GM18858 (cell line): ENCODE data around the gene CFAP300.

Source experiments
- ATAC-seq: cut with Tn5 transposase; IDR thresholded peaks from one replicate; pipeline ENCODE4 v1.9.1; 2021; ENCODE audit not compliant: unreplicated experiment

CFAP300 gene

DNA sequence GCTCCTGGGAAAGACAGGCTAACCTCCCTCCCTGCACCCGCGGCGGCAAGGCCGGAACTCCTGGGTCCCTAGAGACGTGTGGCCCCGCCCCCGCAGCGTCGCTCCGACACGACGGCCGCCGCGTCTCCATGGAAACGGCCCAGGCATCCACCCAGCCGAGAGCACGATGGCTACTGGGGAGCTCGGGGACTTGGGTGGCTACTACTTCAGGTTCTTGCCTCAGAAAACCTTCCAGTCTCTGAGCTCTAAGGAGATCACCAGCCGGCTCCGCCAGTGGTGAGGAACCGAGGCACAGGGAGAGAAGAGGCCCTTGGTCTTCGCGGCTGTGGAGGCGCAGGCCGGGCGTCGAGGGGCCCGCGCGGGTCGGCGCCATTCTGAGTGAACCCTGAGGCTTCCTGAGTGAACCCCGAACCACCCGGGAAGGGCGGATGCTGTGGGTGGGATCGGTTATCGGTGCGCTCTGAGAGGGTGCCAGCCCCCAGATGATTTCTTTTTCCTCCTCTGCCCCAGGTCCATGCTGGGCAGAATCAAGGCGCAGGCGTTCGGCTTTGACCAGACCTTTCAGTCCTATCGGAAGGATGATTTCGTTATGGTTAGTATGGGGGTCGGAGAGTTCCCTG, at the start of gene CFAP300:
TSS of gene CFAP300 (plus strand) at position 133 of the 620 bp plus-strand sequence. CDS start at position 167, 34 bp downstream.
- peak; percentile 59 for ATAC-seq

DNA sequence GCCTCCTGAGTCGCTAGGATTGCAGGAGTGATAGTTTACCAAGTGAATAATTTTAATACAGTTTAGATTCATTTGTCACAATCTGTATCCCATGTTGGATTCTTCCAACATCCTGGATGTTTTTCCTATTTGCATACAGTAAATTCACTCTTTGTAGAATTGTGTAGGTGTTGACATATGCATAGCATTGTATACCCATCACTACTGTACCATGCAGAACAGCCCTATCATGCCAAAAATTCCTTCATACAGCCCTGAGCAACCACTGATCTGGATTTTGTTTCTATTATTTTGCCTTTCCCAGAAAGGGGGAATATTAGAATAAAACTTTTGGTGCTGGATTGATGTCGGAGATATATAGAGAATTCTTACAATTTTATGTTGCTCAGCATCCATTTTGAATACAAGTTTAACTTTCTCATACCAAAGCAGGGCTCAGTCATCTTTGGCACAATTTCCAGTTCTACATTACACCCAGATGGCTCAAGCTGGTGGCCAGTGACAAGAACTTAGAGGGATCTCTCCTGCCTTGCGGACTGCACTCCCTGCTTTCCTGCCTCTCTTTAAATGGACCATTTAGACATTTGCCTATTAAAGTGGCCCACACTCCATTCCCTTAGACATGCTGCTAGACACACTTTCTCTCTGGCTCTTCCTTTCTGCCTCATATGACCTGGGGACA, 45.4 kb upstream of the CFAP300 start:
- no peak for ATAC-seq

DNA sequence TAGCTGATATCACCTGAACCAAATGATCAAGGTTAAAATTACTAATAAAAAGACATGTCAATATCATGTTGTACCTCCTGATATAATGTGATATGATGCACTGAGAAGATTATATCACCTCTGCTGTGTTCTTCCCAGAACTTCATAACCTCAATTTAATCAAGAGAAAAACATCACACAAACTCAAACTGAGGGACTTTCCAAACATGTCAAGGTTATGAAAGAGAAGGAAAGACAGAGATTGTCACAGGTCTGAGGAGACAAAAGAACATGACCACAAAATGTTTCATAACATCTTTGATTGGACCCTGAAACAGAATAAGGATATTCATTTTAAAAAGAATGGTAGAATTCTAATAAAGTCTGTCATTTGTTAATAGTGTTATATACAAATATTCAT, 43.0 kb upstream of the CFAP300 start:
- no peak for ATAC-seq

DNA sequence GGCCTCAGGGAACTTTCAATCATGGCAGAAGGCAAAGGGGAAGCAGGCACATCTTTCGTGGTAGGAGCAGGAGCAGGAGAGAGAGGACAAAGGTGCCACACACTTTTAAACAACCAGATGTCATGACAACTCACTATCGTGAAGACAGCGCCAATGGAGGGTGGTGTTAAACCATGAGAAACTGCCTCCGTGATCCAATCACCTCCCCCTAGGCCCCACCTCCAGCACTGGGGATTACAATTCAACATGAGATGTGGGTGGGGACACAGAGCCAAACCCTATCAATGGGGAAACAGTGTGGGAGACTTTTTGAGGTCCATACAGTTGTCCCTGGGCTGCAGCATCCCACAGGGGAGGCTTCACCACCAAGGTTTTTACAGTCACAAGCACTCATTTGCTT, 41.9 kb upstream of the CFAP300 start:
- ATAC-seq: no peak

DNA sequence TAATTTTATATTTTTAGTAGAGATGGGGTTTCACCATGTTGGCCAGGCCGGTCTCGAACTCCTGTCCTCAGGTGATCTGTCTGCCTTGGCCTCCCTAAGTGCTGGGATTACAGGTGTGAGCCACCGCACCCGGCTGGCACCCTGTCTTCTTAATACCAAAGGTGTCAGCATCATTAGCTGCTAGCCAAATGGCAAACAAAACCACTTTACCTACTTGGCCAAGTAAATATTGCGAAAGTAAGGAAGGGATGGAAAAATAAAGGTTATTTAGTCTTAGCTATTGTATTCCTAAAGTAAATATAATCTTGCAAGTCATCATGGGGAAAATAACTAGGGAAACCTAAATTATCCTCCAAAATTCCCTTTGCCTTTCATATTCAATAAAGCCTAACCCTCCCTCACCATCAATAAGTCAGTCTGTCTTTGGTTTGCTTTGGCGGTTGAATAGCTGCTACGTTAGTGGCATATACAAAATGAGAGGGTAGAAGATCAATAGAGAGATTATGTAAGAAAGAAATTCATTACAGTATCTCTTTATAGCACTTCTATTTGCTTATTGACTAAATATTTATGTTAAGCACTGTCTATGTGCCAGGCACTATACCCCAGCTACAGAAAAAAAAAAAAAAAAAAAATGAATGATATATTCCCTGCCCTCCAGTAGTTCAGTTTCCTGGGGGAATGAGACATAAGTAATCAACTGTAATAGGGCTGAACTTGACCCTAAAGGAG, 40.2 kb upstream of the CFAP300 start:
- no peak for ATAC-seq

DNA sequence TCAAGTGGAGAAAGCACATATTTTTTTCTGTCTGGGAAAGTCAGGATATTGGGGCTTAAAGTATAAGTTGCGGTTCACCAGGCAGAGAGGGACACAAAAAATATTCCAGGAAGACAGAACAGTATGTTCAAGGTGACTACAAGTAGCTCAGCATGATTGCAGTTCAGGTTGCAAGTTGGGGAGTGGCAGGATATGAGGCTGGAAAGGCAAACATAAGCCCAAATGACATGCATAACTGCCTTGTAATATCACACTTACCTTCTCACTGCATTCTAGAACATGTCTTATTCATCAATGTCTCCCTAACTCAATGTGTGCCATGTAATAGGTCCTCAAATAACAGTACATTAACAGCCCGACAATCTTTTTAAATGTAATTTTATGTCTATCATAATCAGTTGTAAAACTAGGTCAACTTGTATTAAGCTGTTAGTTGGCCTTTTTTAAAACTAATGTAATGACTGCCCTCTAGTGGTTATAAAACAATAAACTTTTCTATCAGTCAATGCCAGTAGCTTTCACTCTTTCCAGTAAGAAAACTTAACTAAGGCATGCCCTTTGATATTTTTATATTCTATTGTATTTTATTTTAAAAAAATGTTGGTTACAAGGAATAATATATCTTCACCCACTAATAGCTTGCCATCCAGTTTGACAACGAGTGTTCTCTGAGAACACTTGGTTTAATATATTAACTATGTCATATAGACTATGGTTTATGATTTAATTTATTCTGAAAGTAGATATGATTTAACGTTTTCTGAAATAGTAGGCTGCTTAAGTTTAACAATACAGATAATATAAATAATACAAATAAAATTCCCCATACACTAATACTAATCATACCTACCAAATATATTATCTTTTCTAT, 39.4 kb upstream of the CFAP300 start:
- ATAC-seq: no peak

DNA sequence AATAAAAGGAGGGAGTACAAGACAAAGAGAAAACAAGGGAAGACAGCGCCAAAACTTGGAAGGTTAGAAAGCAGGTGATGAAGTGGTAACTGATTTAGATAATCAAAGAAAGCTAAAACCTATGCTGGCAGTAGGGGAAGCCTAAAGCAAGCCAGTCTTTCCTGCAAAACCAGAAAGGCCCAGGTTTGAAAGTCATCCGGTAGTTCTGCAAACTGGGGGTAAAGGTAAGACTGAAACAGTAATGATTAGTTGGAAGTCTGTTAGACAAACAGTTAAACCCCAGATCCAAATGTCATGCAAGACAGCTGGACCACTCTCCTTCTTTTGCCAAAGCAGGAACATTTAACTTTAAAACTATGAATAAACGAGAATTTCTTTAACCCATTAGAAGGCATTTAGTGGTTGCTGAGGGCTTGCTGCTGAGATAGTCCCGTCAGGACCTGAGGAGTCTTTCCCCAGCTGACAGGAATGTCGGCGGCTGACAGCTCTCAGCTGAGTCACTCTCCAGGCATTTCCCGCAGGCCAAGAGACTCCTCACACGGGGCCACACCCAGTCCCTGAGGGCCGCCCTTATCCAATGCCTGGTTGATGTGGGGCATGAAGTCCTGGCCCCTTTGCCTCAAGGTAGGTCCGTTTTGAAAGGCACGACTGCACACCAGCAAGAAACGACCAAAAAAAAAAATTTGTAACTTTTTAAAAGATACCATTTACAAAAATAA, 36.3 kb upstream of the CFAP300 start:
- no peak for ATAC-seq

DNA sequence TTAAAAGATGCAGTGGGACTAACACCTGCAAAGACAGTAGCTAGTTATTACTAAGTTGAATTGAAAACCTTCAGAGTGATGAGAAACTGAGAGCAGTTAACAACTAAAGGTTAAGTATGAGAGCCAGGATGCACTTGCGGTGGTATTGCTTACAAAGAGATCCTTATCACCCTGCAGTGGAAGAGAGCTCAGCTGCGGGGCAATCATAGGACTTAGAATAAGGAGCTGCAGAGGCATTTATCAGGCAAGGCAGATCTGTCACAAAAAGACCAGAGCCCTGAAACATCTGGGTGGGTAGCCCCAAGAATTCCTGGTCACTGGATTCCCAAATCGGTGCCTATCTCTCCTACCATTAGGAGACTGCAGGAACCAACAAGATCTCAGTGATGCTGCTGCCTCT, 34.3 kb upstream of the CFAP300 start:
- no peak for ATAC-seq

DNA sequence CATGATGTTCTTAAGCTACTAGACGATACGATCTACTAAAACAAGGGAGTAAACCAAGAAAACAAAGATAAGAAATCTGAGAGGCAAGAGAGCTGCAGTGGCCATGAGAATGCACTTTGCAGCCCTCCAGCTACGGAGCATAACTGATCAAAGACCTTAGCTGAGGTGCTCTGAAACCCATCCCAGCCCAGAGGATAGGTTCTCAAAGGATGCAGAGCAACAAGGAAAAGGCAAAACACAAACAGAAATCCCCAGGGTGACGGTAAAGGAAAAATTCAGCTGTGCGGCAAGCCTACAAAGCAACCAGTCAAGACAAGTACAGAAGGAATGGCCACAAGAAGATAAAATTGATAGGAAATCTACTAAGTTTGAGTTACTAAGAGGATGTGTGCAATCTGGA, 32.5 kb upstream of the CFAP300 start:
- ATAC-seq: no peak

DNA sequence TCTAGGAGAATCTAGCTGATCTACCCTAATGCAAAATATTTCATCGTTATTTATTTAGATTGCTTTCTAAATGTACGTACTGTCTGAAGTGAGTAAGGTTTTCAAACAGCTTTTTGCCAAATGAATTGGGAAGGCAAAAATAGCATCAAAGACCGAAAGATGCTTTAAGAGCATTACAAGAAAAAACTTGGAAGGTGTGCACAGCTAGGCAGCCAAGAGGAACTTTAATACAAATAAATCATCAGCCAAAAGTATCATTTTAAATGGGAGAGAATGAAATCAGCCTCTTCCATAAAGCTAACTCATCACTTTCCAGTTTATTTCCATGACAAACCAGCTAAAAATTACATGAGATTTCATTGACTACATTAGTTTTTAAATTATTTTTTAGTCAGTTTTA, 30.2 kb upstream of the CFAP300 start:
- no peak for ATAC-seq

DNA sequence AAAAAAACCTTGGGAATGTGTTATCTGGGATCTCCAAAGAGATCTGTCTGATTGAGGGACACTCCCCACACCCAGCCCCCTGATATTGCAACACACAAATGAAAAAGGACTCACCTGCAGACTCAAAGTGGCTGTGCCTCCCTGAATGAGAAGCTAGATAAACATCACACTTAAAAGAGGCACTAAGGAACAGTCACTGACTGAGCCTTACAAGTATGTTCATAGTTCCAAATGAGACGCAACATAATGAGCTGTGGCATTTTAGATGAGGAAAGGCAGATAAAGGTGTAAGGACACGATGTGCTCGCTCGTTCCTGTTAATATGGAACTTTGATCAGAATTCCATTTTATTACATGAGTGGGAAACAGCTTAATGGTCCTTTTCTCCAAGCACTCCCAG, 21.0 kb upstream of the CFAP300 start:
- ATAC-seq: no peak

DNA sequence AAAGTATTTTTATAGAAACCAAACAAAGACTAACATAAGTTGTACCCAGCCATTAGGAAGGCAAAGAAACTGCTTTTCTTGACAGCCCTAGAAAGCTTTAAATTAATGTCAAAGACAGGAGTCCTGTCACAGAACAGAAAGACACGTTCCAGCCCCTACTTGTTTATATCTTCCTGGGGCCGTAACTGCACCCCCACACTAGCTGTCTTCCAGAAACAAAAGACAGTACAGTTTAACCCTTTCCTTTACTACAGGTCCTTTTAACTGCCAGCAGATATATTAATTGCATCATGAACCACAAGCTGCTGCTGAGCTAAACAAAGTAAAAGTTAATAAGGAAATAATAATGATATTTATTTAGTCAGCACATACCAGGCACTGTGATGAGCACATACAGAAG, 20.3 kb upstream of the CFAP300 start:
- ATAC-seq: no peak

DNA sequence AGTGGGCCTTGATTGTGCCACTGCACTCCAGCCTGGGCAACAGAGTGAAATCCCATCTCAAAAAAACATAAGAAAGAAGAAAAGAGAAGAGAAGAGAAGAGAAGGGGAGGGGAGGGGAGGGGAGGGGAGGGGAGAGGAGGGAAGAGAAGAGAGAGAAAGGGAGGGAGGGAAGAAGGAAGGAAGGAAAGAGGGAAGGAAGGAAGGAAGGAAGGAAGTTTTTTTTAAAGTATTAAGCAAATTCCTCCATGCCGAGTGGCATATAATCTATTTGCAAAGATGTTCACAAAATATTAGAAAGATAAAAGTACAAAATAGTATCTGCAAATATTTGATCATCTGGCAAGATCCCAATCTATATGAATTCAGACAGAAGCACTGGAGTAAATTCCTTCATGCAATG, 10.5 kb upstream of the CFAP300 start:
- no peak for ATAC-seq

DNA sequence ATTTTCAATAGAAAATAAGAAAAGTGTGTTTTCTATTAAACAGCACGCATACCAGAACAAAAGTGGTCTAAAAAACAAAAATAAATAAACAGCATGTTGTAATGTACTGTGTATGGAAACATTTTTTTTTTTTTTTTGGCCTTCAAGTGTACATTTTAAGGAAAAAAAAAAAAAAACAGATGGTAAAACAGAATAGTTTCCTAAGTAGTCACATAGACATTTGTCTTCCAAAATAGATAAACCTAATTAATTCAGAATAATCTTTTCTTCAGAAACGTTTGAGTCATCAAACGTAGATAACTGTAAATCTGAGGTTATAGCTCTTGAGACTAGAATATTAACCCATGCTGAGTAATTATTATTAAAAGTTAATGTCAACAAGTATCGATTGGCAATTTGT, 396 bp upstream of the CFAP300 start:
- peak; percentile 3 for ATAC-seq

DNA sequence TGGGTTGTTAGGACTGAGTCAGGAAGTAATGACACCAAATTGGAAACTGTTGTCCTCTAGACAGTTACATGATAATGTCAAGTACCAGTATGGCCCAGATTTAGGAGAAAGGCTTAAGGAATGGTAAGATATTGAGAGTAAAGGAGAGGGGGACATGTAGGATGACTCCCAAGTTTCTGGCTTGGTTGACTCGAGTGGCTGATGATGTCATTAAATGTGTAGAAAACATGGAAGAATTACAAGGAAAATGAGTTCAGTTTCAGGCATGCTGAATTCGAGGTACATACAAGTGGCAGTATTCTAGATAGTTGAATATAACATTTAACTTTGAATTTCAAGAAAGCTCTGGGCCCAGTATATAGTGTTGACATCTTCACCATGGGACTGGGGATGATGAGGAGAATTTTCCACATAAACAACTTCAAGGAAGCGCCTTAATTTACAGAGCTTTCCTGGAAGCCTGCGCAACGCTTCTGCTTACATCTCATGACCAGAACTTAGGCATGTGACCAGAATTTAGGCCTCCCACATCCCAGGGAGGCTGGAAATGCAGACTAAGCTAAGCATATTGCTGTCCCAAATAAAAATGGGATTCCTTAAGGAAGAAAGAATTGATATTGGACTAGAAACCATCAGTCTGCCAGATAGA, 3.8 kb downstream of the CFAP300 start:
- ATAC-seq: no peak

DNA sequence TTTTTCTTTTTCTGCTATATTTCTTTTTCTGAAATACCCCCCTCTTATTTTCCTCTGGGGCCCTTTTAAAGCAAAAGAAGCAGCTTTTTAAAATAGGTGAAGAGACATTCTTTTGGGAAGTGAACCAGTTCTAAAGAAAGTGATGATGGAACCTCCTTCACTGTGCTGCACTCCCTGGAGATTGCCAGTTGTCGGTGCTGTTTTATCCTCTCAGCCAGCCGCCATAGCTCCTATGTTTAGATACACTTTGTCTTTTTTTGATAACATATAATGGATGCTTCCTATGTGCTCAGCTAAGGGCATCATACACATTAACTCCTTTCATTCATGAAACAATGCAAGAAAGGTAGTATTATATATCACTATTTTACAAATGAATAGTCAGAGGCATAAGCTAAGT, 14.0 kb downstream of the CFAP300 start:
- ATAC-seq: no peak

DNA sequence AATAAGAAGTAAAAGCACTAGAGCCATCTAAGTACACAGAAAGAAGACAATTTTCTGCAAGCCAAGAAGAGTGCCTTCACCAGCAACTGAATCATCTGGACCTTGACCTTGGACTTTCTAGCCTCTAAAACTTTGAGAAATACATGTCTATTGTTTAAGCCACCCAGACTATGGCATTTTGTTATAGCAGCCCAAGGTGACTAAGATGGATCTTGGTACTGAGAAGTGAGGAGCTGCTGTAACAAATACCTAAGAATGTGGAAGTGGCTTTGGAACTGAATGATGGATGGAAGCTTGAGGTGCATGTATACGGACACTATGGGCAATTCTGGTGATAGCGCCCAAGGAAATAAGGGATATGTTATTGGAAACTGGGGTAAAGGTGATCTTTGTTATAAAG, 14.9 kb downstream of the CFAP300 start:
- no peak for ATAC-seq

DNA sequence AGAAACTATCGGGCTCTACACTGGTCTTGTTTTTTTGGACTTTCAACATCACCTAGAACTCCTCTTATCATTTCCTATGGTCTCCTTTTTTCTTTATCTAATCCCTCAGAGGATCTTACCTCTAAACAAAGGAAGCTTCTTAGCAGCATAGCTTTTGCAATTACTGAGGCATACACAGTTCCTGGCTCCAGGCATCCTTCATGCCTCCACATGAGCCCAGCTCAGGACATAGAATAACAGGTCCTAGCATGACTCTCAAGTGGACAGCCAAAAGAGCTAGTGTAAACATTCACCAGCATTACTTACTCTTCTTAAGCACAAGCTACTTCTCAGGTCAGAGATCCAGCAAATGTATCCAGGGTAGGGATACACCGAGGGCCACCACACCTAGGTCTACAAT, 17.1 kb downstream of the CFAP300 start:
- no peak for ATAC-seq

DNA sequence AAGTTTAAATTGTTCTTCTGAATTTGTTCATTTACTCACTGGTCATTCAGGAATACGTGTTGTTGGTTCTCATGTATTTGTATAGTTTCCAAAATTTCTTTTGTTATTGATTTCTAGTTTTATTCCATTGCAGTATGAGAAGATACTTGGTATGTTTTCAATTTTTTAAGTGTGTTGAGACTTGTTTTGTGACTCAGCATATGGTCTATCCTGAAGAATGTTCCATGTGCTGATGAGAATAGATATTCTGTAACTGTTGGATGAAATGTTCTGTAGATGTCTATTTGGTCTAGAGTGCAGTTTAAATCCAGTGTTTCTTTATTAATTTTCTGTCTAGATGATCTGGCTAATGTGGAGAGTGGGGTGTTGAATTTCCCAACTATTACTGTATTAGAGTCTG, 23.5 kb downstream of the CFAP300 start:
- ATAC-seq: no peak
